Measurements from ENCODE around the gene STARD8.
"Not testable (repeated sequence)": the region's sequence is repeated elsewhere in the genome, so short reads cannot be mapped to it uniquely, and the experiment has no call there.

STARD8 gene

DNA sequence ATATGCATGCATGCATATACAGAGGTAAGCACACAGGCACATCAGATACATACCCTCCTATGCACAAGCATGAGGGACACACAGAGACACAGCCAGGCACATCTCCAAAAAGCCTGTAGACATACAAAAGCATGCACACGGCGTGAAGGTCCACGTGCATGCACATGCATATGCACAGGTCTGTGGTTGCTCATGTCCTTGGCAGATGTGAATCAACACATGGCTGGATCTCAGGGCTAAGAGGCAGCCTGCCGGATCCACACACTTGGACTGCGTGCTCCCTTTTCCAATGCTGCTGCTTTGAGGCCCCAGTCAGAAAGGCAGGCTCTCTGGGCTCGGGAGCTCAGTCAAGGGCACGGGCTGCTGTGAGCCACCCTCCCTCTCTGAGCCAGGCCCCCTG lies 3.6 kb downstream of the STARD8 start:
- Histone ChIP-seq H3F3A (ENCODE audit: insufficient read depth, low read length) (no peaks in the 10 kb centered on the region), H3K79me2 (ENCODE audit: insufficient read depth, low read length) (no peaks in the 10 kb centered on the region), H2AFZ (ENCODE audit: low read length) (no peak overlapping the region), H3K36me3 (ENCODE audit: insufficient read depth, low read length) (no peaks in the 10 kb centered on the region), H4K20me1 (ENCODE audit: insufficient read depth, low read length) (no peaks in the 10 kb centered on the region), H3K4me1 (ENCODE audit: insufficient read depth, low read length, severe bottlenecking) (no peaks in the 10 kb centered on the region), H3K4me3 (ENCODE audit: low read depth, low read length, poor library complexity, severe bottlenecking) (no peak overlapping the region), H3K9me3 (ENCODE audit: low read length) (no peaks in the 10 kb centered on the region), H3K27me3 (ENCODE audit: insufficient read depth, low read length) (no peaks in the 10 kb centered on the region), H3K9ac (ENCODE audit: low read length) (no peak overlapping the region), H3K27ac (ENCODE audit: low read depth, low read length, poor library complexity, severe bottlenecking) (no peak overlapping the region), H3K9me2 (ENCODE audit: low read depth, low read length) (no peaks in the 10 kb centered on the region), H3K4me2 (ENCODE audit: low read length) (no peak overlapping the region)
- TF ChIP-seq, protein P1, sequence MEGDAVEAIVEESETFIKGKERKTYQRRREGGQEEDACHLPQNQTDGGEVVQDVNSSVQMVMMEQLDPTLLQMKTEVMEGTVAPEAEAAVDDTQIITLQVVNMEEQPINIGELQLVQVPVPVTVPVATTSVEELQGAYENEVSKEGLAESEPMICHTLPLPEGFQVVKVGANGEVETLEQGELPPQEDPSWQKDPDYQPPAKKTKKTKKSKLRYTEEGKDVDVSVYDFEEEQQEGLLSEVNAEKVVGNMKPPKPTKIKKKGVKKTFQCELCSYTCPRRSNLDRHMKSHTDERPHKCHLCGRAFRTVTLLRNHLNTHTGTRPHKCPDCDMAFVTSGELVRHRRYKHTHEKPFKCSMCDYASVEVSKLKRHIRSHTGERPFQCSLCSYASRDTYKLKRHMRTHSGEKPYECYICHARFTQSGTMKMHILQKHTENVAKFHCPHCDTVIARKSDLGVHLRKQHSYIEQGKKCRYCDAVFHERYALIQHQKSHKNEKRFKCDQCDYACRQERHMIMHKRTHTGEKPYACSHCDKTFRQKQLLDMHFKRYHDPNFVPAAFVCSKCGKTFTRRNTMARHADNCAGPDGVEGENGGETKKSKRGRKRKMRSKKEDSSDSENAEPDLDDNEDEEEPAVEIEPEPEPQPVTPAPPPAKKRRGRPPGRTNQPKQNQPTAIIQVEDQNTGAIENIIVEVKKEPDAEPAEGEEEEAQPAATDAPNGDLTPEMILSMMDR (IDR thresholded peaks at IDR 0.05; ENCODE audit: low read length): no peak
- TF ChIP-seq EZH2 (IDR thresholded peaks at IDR 0.05; ENCODE audit: borderline replicate concordance, low read length): no peak

DNA sequence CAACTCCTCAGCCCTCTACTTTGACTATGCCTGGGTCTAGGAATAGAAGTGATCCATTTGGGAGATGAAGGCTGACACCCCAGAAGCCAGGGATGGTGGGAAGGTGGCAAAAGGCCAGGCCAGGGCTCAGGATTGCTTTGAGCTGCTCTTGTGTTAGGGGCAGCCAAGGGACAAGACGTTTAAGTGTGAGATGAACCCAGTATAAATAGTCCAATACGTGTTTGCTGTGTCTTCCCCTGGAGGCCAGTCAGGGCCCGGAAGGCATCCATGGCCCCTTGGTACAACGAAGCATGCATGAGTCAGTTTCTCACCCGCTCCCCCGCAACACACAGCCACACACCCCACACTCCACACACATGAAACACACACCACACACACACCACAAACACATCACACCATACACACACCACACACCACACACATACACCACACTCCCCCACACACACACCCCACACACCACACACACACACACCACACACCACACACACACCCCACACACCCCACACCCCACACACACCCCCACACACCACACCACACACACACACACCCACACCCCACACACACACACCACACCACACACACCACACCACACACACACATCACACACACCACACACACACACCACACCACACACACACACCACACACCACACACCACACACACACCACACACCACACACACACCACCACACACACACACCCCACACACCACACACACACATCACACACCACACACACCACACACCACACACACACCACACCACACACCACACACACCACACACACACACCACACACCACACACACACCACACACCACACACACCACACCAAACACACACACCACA lies 5.1 kb downstream of the STARD8 start:
- Histone ChIP-seq H3K9me3 (ENCODE audit: low read length) (no peaks in the 10 kb centered on the region), H3K27ac (ENCODE audit: low read depth, low read length, poor library complexity, severe bottlenecking) (no peak overlapping the region), H2AFZ (ENCODE audit: low read length) (no peak overlapping the region), H3K9ac (ENCODE audit: low read length) (no peak overlapping the region), H3K4me1 (ENCODE audit: insufficient read depth, low read length, severe bottlenecking) (no peaks in the 10 kb centered on the region), H3K79me2 (ENCODE audit: insufficient read depth, low read length) (no peaks in the 10 kb centered on the region), H3K4me3 (ENCODE audit: low read depth, low read length, poor library complexity, severe bottlenecking) (no peak overlapping the region), H3F3A (ENCODE audit: insufficient read depth, low read length) (no peaks in the 10 kb centered on the region), H3K36me3 (ENCODE audit: insufficient read depth, low read length) (no peaks in the 10 kb centered on the region), H4K20me1 (ENCODE audit: insufficient read depth, low read length) (no peaks in the 10 kb centered on the region), H3K27me3 (ENCODE audit: insufficient read depth, low read length) (no peaks in the 10 kb centered on the region), H3K9me2 (ENCODE audit: low read depth, low read length) (no peaks in the 10 kb centered on the region), H3K4me2 (ENCODE audit: low read length) (no peak overlapping the region)
- TF ChIP-seq, protein P1 (IDR thresholded peaks at IDR 0.05; ENCODE audit: low read length): no peak
- no peak for TF ChIP-seq EZH2 (IDR thresholded peaks at IDR 0.05; ENCODE audit: borderline replicate concordance, low read length)

DNA sequence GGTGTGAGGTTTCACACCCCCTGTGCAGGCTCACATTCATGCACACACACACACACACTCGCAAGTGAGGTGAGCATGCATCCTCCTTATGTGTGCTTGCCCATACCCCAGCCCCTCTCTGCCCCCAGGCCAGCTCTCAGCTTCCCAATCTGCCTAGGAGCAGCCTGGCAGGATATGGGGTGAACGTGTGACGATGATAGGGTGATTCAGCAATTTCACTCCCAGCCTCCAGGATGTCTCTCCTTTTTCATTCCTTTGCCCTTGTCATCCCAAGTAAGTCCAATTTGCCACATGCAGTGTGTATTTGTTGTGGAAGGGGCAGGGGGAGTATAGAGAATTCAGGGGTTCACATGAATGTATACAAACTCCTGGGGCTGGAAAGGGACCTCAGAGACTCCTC lies 7.2 kb downstream of the STARD8 start:
- Histone ChIP-seq H4K20me1 (ENCODE audit: insufficient read depth, low read length) (no peaks in the 10 kb centered on the region), H2AFZ (ENCODE audit: low read length) (no peak overlapping the region), H3K79me2 (ENCODE audit: insufficient read depth, low read length) (no peaks in the 10 kb centered on the region), H3K9ac (ENCODE audit: low read length) (no peak overlapping the region), H3K36me3 (ENCODE audit: insufficient read depth, low read length) (no peaks in the 10 kb centered on the region), H3K27ac (ENCODE audit: low read depth, low read length, poor library complexity, severe bottlenecking) (no peak overlapping the region), H3K4me3 (ENCODE audit: low read depth, low read length, poor library complexity, severe bottlenecking) (no peak overlapping the region), H3K4me1 (ENCODE audit: insufficient read depth, low read length, severe bottlenecking) (no peaks in the 10 kb centered on the region), H3F3A (ENCODE audit: insufficient read depth, low read length) (no peaks in the 10 kb centered on the region), H3K9me2 (ENCODE audit: low read depth, low read length) (no peaks in the 10 kb centered on the region), H3K9me3 (ENCODE audit: low read length) (no peaks in the 10 kb centered on the region), H3K4me2 (ENCODE audit: low read length) (no peak overlapping the region), H3K27me3 (ENCODE audit: insufficient read depth, low read length) (no peaks in the 10 kb centered on the region)
- no peak for TF ChIP-seq EZH2 (IDR thresholded peaks at IDR 0.05; ENCODE audit: borderline replicate concordance, low read length)
- TF ChIP-seq, protein P1 (IDR thresholded peaks at IDR 0.05; ENCODE audit: low read length): no peak

DNA sequence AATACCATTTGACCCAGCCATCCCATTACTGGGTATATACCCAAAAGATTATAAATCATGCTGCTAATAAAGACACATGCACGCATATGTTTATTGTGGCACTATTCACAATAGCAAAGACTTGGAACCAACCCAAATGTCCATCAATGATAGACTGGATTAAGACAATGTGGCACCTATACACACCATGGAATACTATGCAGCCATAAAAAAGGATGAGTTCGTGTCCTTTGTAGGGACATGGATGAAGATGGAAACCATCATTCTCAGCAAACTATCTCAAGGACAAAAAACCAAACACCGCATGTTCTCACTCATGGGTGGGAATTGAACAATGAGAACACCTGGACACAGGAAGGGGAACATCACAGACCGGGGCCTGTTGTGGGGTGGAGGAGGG lies 9.0 kb downstream of the STARD8 start:
- H3K36me3 ChIP-seq (ENCODE audit: insufficient read depth, low read length); H3K27ac ChIP-seq (ENCODE audit: low read depth, low read length, poor library complexity, severe bottlenecking); H3F3A ChIP-seq (ENCODE audit: insufficient read depth, low read length); H3K9ac ChIP-seq (ENCODE audit: low read length); H3K9me3 ChIP-seq (ENCODE audit: low read length); H4K20me1 ChIP-seq (ENCODE audit: insufficient read depth, low read length); H3K79me2 ChIP-seq (ENCODE audit: insufficient read depth, low read length); H2AFZ ChIP-seq (ENCODE audit: low read length); H3K4me1 ChIP-seq (ENCODE audit: insufficient read depth, low read length, severe bottlenecking); H3K27me3 ChIP-seq (ENCODE audit: insufficient read depth, low read length); H3K4me3 ChIP-seq (ENCODE audit: low read depth, low read length, poor library complexity, severe bottlenecking); H3K9me2 ChIP-seq (ENCODE audit: low read depth, low read length); H3K4me2 ChIP-seq (ENCODE audit: low read length): not testable (repeated sequence)
